CD4-positive, alpha-beta T cell treated with Interleukin-2 at 100 ng/mL for 4 hours (primary cell): ENCODE results near the gene BTBD2.

Experiments
- DNase-seq: peaks from one replicate; pipeline ENCODE4 v3.0.0-alpha.2; 2020; ENCODE audit warnings: low spot score

The BTBD2 gene

DNA sequence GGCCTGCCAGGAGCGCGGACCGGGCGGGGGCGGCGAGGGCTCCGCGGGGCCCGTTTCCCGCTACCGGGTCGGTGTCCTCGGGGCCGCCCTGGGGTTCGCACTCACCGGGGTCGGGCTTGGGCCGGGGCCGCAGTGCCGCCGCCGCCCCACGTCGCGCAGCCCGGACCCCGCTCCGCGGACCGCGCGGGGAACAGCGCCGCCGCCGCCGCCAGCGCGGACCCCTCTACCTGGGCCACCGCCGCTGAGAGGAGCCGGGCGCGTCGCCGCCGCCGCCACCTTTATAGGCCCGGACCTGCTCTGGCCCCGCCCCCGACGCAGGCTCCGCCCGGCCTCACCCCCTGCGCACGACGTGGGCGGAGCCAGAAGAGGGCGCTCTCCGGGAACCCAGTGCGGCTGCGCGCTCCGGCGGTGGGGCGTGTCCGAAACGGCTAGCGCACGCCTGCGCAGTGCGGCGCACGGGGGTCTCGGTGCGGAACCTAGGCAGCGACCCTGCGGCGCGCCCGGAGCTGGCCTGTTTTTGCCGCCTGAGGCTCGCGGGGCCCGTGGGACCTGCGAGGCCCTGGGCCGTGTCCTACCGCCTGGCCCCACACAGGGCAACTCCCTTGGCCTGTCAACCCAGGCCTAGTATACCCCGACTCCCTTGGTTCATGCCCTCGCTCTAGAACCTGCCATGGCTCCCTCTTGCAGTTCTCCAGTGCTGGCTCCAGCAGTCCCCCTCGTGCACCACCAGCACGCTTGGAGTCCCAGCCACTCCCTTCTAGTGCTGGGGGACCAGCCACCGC is 35.7 kb upstream of the BTBD2 start, which contains the start of gene MKNK2:
TSS of gene MKNK2 (minus strand) at position 254 of the 782 bp plus-strand sequence. CDS start 393 bp downstream, outside the sequence.
- peak; percentile 92 for DNase-seq

DNA sequence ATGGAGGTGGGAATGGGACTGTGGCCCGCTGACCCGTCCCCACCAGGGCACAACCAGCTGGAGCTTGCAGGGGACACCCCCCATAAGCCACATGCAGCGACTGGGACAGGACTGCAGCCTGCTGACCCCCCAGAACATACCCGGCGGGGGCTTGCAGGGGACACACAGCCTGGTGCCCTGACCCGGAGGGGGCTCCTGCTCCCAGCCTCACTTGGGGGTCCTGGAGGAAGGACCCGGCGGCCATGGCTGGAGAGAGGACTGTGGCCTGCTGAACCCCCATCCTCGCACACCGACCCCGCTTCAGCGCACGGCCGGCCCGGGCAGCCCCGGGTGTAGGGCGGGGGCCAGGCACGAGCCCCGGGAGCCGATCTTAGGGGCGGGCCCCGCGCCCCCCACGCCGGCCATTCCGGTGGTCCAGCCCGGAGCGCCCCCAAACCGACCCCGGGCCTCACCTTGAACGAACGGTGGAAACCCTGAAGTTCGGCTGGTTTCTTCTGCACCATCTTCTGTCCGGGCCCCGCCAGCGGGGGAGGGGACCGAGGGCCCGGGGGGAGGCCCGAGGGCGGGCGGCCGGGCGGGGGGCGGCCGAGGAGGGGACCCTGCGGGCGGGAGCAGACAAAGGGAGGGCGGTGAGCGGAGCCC is 35.0 kb upstream of the BTBD2 start:
- no peak for DNase-seq

DNA sequence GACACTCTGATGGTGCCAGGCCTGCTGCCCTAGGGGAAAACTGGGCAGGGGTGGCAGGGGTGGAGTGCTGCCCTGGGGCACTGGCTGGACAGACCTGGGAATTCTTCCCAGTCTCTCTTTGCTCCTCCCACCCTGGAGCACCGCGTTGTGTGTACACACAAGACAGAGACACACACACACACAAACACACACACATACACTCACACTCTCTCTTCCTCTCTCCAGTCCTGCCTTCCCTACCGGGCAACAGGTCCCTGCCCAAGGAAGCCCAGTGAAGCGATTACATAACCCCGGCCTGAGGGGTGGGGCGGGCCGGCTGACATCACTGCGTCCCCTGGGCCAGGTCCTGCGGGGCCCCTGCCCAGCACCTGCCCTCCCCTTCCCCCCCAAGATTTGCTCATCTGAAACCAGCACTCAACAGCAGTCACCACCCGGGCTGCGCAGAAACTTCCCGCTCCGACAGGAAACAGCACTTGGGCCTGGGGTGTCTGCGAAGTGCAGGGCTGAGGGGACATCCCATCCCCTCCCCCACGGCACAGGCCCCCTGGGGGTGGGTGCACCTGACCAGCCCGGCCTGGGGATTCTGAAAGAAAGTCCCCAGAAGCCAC is 34.3 kb upstream of the BTBD2 start:
- peak; percentile 69 for DNase-seq

DNA sequence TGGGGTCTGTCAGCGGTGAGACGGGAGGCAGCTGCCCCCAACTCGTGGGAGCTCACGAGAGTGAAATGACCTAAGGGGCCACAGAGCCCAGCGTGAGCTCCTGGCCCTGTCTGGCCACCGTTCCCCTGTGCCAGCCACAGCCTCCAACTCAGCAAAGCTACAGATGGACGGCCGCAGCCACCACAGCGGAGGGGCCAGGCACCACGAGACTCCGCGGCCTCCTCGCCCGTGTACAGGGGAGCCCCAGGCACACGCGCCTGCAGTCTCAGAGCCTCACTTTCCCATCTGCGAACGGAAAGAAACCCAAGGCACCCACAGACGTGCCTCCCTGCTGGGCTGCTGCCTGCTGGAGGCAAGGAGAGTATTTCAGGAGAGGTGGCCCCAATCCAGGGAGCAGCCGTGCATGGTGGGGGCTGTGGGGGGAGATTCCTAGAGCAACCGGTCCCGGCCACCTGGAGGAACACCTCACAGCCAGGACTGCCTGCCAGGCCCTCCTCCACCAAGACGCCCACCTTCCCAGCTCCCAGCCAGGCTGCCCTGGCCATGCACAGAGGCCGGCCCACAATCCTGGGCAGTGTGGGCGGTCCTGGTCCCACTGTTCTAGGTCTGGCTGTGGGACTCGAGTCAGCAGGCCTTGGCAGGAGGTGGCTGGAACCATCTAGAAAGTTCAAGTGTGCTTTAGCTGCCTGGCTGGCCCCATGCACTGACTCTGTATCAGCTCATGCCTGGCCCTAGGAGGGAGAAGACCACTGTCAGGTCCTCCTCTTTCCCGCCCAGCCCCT is 33.6 kb upstream of the BTBD2 start:
- no peak for DNase-seq

DNA sequence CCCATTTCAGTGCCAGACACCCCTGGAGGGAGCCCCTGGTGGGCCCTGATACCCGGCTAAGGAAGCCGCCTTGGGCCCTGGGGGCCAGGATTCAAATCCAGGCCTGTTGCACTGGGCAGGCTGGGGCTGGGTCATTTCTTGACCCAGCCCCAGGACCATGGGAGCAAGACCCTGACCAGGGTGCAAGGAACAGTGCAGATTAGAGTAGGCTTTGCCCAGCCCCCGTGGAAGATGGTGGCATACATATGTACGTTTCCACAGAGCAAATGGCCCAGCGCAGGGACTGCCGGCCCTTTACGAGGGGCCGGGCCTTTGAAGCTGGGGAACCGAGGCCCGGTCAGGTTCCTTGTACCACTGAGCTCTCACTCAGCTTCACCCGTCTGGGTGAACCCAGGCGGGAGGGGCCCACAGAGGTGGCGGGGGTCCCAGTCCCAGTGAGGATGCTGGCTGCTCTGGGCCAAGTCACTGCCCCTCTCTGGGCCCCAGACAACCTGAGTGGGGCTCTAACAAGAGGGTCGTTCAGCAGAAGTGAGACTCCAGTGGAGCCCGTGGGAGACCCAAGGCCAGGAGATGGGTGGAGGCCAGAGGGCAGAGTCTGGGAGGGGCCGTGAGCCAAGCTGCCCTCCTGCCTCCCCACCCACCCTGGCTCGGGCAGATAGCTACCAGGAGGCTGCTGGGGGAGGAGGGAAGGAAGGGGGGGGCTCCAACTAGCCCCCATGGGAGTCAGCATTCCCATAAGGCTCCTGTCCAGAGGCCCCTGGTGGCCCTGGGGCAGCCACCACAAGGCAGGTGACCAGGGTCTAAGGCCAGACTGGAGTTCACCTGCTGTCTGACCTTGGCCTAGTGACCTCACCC is 32.8 kb upstream of the BTBD2 start:
- no peak for DNase-seq

DNA sequence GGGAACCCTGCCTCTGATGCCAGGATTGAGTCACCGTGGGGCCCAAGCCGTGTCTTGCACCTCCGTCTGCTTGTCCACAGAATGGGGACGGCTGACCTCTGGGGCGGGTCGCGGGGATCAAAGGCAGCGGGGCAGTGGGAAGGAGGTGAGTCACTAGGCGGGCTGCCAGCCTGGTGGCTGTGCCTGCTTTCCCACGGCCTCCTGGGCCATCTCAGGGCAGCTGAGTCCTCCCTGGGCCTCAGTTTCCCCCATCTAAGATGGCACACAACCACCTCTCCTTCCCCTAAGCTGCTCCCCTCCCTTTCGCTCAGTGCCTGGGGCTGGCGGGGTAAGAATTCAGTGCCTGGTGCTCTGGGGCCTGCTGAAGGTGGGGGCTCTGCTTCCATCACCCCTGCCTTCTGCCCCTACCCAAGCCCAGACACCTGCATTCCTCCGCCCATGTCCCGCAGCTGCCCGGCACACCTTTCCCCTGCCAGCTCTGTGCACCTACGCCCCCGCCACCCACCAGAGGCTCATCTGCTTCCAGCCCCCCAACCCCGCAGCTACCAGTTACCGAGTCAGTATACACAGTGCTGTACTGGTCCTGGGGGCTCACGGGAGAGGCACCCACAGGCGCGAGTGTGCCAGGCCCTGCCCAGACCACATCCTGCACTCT is 32.1 kb upstream of the BTBD2 start:
- DNase-seq: peak; percentile 43

DNA sequence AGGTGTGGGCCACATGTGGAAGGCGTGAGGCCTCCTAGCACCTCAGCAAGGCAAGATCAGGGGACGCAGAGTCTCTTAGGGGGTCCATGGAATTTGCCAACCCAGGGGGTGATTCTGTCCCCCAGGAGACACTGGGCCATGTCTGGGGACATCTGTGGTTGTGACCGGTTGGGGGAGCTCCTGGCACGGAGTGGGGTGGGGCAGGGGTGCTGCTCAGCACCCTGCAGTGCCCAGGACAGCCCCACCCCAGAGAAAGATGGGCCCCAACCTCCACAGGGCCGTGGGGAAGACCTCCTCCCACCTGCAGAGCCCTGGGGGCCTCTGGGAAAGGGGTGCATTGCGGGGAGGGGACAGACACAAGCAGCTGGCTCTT is 31.5 kb upstream of the BTBD2 start:
- DNase-seq: no peak

DNA sequence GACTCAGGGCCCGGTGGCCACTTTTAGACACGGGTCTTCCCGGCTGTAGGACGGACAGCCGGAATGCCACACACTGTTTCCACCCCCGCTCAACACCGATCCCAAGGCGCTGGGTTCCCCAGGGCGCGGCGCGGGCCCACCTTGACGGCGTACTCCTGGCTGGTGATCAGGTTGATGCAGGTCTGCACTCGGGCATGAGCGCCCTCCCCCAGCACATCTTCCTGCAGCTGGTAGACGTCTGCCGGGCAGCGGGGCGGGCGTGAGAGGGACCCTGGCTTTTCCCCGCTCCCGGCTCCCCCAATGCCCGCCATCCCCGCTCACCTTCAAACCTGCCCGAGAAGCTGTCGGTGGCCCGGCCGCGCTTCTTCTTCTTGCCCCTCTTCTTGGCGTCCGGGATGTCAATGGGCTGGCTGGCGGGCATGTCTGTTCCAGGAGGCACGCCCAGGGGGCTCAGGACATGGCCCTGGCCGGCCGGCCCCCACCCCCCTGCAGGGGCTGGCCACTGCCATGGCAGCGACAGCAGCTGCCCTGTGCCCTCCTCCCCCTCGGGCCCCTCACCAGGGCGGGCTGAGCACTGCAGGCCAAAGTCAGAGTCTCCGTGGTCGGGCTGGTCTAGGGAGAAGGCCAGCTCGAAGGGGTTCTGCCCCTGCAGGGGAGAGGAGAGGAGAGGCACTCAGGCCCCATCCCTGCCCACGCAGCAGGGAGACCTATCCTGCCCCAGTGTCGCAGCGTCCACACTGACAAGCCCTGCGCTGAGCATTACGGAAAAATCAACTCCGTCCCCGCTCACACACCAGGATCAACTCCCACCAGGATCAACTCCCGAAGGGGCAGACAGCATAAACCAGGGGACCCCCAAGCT is 30.8 kb upstream of the BTBD2 start:
- no peak for DNase-seq

DNA sequence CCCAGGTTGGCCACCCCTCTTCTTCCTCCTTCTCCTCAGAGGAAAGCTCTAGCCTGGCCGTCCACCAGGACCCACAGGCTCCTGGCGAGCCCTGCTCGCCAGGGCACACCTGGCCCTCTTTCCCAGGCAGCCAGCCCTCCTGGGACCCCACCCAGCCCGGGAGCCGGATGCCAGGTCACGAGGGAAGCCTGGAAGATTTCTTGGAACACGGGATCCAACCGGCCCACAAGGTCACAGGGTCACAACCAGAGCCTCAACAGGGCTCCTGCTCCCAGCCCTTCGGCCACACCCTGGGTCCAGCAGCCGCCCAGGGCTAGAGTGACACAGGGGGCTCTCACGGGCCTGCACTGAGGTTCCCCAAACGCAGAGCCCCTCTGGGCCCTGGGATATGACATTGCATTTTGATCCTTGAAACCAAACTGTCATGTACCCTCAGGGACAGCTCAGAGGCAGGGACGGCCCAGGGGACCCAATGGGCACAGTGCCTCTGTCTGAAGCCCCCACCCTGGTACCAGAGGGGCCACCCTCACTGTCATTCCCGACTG is 30.1 kb upstream of the BTBD2 start:
- no peak for DNase-seq

DNA sequence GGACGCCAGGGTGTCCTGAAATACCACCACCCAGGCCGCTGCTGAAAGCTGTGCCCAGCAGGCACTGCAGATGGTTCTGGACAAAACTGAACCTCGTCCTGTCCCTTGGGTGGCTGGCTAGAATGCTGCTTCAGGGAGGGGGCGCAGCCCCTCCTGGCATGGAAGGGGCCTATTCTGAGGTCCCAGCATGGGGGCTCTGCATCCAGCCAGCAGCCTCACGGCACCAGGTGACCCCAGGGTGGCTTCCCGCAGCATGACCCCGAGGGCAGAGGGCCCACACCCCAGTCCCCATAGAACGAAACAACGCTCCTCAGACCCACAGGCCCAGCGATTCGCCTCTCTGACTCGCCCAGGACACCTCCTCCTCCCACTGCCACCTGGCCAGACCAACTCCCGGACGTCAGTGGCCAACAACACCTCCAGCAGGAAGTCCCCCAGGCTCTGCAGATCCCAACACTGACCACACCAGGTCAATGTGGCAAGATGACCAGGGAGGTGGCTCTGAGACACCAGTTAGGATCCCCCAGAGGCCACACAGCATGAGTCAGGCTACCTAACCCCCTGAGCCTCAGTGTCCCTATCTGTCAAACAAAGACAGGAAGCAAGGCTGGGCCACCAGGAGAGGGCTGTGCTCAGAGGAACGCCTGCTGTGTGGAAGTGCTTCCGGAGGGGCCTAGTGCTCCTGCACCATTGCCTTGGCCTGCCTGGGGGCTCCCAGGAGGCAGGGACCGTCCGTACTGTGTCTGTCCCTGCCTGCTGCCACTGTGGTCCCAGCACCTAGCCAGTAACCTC is 29.4 kb upstream of the BTBD2 start:
- no peak for DNase-seq

DNA sequence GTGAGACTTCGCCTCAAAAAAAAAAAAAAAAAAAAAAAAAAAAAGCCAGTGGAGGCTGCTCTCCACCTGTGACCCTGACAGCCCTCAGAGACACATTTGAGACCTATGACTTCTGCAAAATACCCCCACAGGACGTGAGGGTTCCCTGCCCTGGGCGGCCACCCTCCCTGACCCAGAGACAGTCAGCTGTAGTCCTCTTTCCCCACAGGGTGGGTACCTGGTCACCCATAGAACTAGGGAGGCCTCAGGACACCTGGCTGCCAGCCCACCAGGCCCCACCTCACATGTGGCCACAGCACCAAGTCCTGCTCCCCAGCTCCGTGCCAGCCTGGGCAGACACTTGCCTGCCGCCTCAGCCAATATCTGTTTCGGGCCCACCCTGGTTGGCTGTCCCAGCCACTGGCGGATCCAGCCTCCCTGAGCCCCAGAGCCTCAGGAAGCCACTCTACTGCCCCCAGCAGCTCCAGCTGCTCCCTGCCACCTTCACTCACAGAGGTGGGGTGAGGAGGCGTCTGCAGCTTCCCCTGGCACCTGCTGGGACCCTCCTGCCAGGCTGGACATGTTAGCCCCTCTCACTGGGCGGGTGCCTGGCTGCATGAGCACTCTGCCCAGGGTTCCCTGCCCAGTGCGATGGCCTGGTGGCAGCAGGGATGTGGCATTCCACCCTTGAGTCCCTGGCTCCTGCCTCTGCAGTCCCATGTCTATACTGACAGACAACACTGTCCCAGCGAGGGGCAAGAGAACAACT is 28.6 kb upstream of the BTBD2 start:
- no peak for DNase-seq

DNA sequence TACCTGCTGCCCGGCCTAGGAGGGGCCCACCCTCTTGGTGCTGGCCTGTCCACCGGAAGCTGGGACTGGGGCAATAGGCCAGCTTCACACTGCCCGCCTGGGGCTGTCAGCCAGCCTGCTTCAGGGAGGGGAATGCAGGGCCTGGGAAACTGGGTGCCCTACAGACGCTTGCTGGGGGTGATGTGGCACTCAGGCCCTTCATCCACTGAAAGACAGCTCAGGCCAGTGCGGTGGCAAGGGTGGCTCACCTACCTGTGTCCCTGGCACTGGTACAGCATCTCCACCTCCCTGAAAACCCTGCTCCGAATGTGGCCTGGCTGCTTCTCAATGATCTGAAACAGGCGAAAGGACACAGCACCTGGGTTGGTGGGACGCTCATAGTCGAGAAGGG is 27.7 kb upstream of the BTBD2 start:
- DNase-seq: no peak

DNA sequence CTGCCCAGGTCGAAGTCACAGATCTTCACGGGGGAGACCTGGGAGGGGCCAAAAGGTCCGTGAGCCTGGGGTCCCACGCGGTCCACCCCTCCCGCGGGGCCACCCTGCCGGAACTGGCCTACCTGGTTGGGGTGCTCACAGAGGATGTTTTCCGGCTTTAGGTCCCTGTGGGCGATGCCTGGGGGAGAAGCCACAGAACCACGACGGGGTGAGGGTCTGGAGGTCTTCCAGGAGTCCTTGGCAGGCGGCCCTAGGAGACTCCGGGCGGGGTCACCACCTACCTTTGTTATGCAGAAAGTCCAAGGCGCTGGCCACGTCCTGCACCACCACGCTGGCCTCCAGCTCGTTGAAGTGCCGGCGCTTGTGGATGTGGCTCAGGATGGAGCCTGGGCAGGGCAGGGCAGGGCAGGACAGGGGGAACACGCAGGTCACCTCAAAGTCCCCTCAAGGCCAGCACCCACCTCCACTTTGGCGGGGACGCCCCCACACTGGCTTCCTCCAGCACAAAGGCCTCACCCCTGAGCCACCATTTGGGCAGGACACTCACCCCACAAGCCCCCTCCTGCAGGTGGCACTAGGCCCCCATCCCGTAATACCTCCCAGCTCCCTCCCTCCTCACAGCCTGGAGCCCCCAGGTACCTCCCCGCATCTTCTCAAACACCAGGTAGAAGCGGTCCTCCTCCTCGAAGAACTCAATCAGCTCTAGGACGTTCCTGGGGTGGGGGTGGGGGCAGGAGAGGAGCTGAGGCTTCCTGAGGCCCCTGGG is 27.2 kb upstream of the BTBD2 start:
- no peak for DNase-seq

DNA sequence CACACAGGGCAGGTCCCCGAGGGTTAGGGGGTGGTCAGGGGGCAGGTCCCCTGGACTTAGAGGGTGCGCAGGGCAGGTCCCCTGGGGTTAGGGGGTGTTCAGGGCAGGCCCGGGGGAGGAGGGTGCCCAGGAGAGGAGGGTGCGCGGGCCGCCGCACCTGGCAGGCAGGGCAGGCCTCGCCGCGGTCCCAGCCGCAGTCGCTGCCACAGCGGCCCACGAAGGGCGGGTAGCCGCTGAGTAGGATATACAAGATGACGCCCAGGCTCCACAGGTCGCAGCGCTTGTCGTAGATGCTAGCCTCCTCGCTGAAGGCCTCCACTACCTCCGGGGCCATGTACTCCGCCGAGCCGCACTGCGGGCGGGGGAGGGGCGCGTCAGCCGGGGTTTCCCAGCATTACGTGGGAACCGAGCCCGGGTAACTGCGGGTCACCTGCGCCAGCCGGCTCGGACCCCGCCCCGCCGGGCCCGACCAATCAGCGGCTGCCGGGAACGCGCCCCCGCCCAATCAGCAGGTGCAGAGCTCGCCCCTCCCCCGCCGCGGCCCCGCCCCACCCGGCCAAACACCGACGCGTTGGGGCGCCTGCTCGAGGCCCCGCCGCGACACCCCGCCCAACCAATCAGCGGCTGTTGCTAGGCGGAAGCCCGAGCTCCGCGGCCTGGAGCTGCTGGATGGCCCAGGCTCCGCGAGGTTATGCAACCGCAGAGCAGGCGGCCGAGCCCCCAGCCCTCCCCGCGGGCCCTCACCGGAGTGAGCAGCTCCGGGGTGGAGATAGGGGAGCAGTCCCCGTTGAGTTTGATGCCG is 26.4 kb upstream of the BTBD2 start:
- DNase-seq: peak; percentile 99

DNA sequence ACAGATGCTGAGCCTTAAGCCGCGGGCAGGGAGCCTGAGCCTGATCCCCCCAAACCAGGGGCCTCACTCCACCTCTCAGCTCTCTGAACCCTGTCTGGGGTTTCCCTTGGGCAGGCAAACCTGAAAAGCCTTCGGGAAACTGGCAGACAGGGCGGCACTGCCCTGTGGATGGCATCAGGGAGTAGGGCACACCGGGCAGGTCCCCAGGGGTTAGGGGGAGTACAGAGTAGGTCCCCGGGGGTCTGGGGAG is 25.8 kb upstream of the BTBD2 start:
- DNase-seq: no peak

DNA sequence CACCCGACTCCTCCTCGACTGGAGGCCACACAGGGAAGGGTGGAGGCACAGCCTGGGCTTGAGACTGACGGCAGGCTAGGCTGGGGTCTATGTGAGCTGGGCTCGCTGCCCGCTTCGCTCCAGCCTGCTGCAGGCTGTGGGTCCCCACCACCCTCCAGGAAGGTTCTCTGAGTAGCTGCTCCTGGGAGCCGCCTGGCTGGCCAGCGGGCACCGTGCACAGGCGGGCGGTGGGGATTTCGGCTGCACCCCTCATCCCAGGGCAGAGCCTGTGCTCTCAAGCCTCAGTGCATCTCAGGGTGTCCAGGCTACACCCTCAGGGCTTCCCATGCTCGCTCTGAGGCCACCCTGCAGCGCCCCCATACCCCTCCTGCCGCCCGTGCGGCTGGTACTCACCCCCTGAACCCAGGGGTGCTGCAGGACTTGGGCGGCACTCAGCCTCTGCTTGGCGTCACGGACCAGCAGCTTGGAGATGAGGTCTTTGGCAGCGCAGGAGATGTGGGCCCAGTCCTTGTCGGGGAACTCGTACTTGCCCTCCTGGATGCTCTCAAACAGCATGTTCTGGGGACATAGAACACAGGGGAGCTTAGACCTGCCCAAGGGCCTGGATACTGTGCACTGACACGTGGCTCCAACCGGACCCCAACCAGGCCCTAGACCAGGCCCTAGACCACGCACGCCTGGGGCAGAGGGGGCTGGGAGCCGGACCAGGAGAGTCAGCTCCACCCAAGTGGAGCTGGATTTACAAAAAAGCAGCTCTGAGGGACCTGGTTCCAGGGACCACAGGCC is 25.3 kb upstream of the BTBD2 start:
- no peak for DNase-seq
